HCT116 (cell line): ENCODE data around the gene SHISAL1. TPM values are rescaled to one million over a fixed set of nuclear protein-coding genes. Genes with fewer than 3 reads are reported as not detected.

Experiments used
- ATAC-seq: fragments of 200-7000 bp; cut with Tn5 transposase; 2 replicates; pipeline ENCODE4 v1.9.1; 2020; ENCODE audit warnings: mild to moderate bottlenecking, moderate library complexity
- BruUV-seq: library from RNA; stranded (reverse); fragments of 400-500 nt; replicated peaks from 2 replicates; lab custom pipeline; 2021; lab: Mats Ljungman, UMichigan
- CTCF ChIA-PET: fragments of 300-600 bp; sonication (Branson Sonifier 250); formaldehyde crosslinking; loops from one replicate; lab custom pipeline; 2021; ENCODE audit warnings: antibody characterized with exemption; lab: Charles Lee
- POLR2A ChIA-PET: fragments of 300-600, 350-600 bp; sonication (Branson Sonifier 250); formaldehyde crosslinking; loops from one replicate; lab custom pipeline; 2021; ENCODE audit warnings: antibody characterized with exemption; lab: Charles Lee
- RAD21 ChIA-PET, 2 experiments: fragments of 300-600 bp; sonication (Branson Sonifier 250); formaldehyde crosslinking; loops; one replicate each; lab custom pipeline; 2023; ENCODE audit warnings: low total read pairs in 2 of 2; ENCODE audit not compliant: uncharacterized antibody in 2 of 2, unreplicated experiment in 2 of 2, low non-redundant PET in 1 of 2; lab: Charles Lee
- DNase-seq: peaks from one replicate; pipeline ENCODE4 v3.0.0-alpha.2; 2010; ENCODE audit warnings: low read depth, low spot score
- H2AFZ ChIP-seq: fragments of 200-600 bp; shearing (Covaris generic), sonication (generic); 2 replicates; pipeline ENCODE4 v1.6.1; 2017; ENCODE audit warnings: low read depth, mixed run types, mixed read lengths, antibody characterized with exemption, low read length; ENCODE audit not compliant: poor library complexity, severe bottlenecking
- H3K27ac ChIP-seq: 2 replicates; pipeline ENCODE4 v1.5.1; 2012; ENCODE audit warnings: low read depth, low read length
- H3K27me3 ChIP-seq: fragments of 200-600 bp; sonication (generic); 2 replicates; pipeline ENCODE4 v1.6.1; 2016; ENCODE audit warnings: mixed run types, low read length, mixed read lengths; ENCODE audit not compliant: insufficient read depth
- H3K36me3 ChIP-seq, 2 experiments: fragments of 200-500 bp in 1 of 2; fragments of 200-600 bp in 1 of 2; sonication (Bioruptor generic) in 1 of 2; sonication (generic) in 1 of 2; 2 replicates each; pipeline versions ENCODE4 v1.5.1 to v1.6.1; 2014 to 2016; ENCODE audit warnings: low read length in 2 of 2, inconsistent platforms in 1 of 2, mixed read lengths in 1 of 2, mixed run types in 1 of 2; ENCODE audit not compliant: insufficient read depth in 2 of 2, control insufficient read depth in 1 of 2
- H3K4me1 ChIP-seq, 2 experiments: fragments of 200-600 bp in 1 of 2; sonication (generic) in 1 of 2; 2 replicates each; pipeline versions ENCODE4 v1.5.1 to v1.6.1; 2012 to 2017; ENCODE audit warnings: low read length in 2 of 2, inconsistent platforms in 1 of 2, mild to moderate bottlenecking in 1 of 2, mixed read lengths in 1 of 2, mixed run types in 1 of 2, moderate library complexity in 1 of 2; ENCODE audit not compliant: insufficient read depth in 2 of 2, control insufficient read depth in 1 of 2
- H3K4me2 ChIP-seq: fragments of 200-600 bp; sonication (generic); 2 replicates; pipeline ENCODE4 v1.6.1; 2017; ENCODE audit warnings: mixed run types, low read length, mixed read lengths
- H3K4me3 ChIP-seq, 2 experiments: fragments of 200-600 bp in 1 of 2; sonication (generic) in 1 of 2; replicated peaks in 1 of 2; 2 replicates each; pipeline ENCODE4 v1.5.1; 2011 to 2016; ENCODE audit warnings: low read length in 2 of 2, control low read depth in 1 of 2, low read depth in 1 of 2, mild to moderate bottlenecking in 1 of 2, mixed read lengths in 1 of 2, mixed run types in 1 of 2
- H3K79me2 ChIP-seq: fragments of 200-600 bp; sonication (generic); 2 replicates; pipeline ENCODE4 v1.6.1; 2017; ENCODE audit warnings: mild to moderate bottlenecking, mixed run types, low read length, moderate library complexity, mixed read lengths; ENCODE audit not compliant: insufficient read depth
- H3K9ac ChIP-seq: fragments of 200-600 bp; sonication (generic); 2 replicates; pipeline ENCODE4 v1.6.1; 2016; ENCODE audit warnings: low read length, mixed read lengths
- H3K9me2 ChIP-seq: fragments of 200-600 bp; sonication (generic), shearing (Covaris generic); 2 replicates; pipeline ENCODE4 v1.6.1; 2017; ENCODE audit warnings: mixed run types, mild to moderate bottlenecking, moderate library complexity; ENCODE audit not compliant: insufficient read depth
- H3K9me3 ChIP-seq, 2 experiments: fragments of 200-500 bp in 1 of 2; fragments of 200-600 bp in 1 of 2; sonication (Bioruptor generic) in 1 of 2; sonication (generic) in 1 of 2; 2 replicates each; pipeline ENCODE4 v1.6.1; 2014 to 2017; ENCODE audit warnings: low read length in 2 of 2, mixed read lengths in 2 of 2, inconsistent platforms in 1 of 2, low read depth in 1 of 2, mild to moderate bottlenecking in 1 of 2, mixed run types in 1 of 2, moderate library complexity in 1 of 2; ENCODE audit not compliant: control insufficient read depth in 1 of 2, insufficient read depth in 1 of 2
- H4K20me1 ChIP-seq: fragments of 200-600 bp; sonication (generic), shearing (Covaris generic); 2 replicates; pipeline ENCODE4 v1.6.1; 2017; ENCODE audit warnings: mixed run types, mild to moderate bottlenecking, moderate library complexity; ENCODE audit not compliant: insufficient read depth
- ATF3 ChIP-seq: IDR thresholded peaks from 2 replicates; pipeline ENCODE4 v1.6.1; 2012
- CEBPB ChIP-seq: IDR thresholded peaks from 2 replicates; pipeline ENCODE4 v1.6.1; 2012; ENCODE audit warnings: low read depth
- CTCF ChIP-seq, 3 experiments: fragments of 200-600 bp in 1 of 3; sonication (generic) in 1 of 3; IDR thresholded peaks in 2 of 3; conservative IDR thresholded peaks in 1 of 3; 2 replicates each; pipeline ENCODE4 v1.5.1; 2012 to 2017; ENCODE audit warnings: low read depth in 2 of 3, low read length in 2 of 3, antibody characterized with exemption in 1 of 3, borderline replicate concordance in 1 of 3, control low read depth in 1 of 3, mild to moderate bottlenecking in 1 of 3, mixed read lengths in 1 of 3, mixed run types in 1 of 3, moderate library complexity in 1 of 3; ENCODE audit not compliant: insufficient read depth in 1 of 3
- FOSL1 ChIP-seq: IDR thresholded peaks from 2 replicates; pipeline ENCODE4 v1.6.1; 2012; ENCODE audit warnings: low read depth
- RAD21 ChIP-seq: IDR thresholded peaks from 2 replicates; pipeline ENCODE4 v1.6.1; 2012; ENCODE audit warnings: low read depth, mild to moderate bottlenecking
- SIN3A ChIP-seq: IDR thresholded peaks from 2 replicates; pipeline ENCODE4 v1.6.1; 2012; ENCODE audit warnings: low read depth
- SRF ChIP-seq: IDR thresholded peaks from 2 replicates; pipeline ENCODE4 v1.6.1; 2012; ENCODE audit warnings: low read depth
- TCF7L2 ChIP-seq: IDR thresholded peaks from 2 replicates; pipeline ENCODE4 v1.7.0; 2011; ENCODE audit warnings: borderline replicate concordance, inconsistent platforms; ENCODE audit not compliant: insufficient read depth, insufficient read length; ENCODE audit errors: extremely low read depth
- ZFX ChIP-seq: fragments of 450-650 bp; IDR thresholded peaks from 2 replicates; pipeline ENCODE4 v1.6.1; 2017
- ZNF274 ChIP-seq: fragments of 200-500 bp; sonication (Bioruptor generic); IDR thresholded peaks from 2 replicates; pipeline ENCODE4 v1.6.1; 2014; ENCODE audit warnings: mild to moderate bottlenecking, low read depth, low read length, inconsistent platforms
- intact Hi-C: fragments of 100-400 bp; cut with micrococcal nuclease; formaldehyde crosslinking; loops from 2 replicates; pipeline ENCODE4 v1.10.0; 2022
- total RNA-seq: library from RNA; stranded (reverse); gene quantifications from one replicate; pipeline ENCODE4 v1.2.1, GENCODE V29; 2021; ENCODE audit not compliant: unreplicated experiment

Gene SHISAL1
- total RNA-seq, 1 experiment from 2014 or later = not detected

- CTCF ChIA-PET = no interaction called here
- H4K20me1 ChIP-seq = no peaks in the 10 kb centered on the region
- H3K79me2 ChIP-seq = no peaks in the 10 kb centered on the region
- no peak for DNase-seq
- H2AFZ ChIP-seq = no peak overlapping the region
- H3K9me2 ChIP-seq = no peaks in the 10 kb centered on the region
- intact Hi-C loops = no loop called here
- no peaks in the 10 kb centered on the region for H3K9me3 ChIP-seq
- no TSS peak for BruUV-seq
- no peaks in the 10 kb centered on the region for H3K27me3 ChIP-seq
- H3K4me1 ChIP-seq = no peaks in the 10 kb centered on the region
- H3K9ac ChIP-seq = no peak overlapping the region
- POLR2A ChIA-PET = no interaction called here
- no peaks in the 10 kb centered on the region for H3K36me3 ChIP-seq
- H3K4me3 ChIP-seq = no peak overlapping the region
- no peak overlapping the region for H3K27ac ChIP-seq
- RAD21 ChIA-PET = no interaction called here
- no peak for ATAC-seq
- no peak overlapping the region for H3K4me2 ChIP-seq
- no peak for TF ChIP-seq RAD21
- TF ChIP-seq FOSL1 = no peak
- no peak for TF ChIP-seq TCF7L2
- TF ChIP-seq CEBPB = no peak
- TF ChIP-seq ZNF274 = no peak
- no peak for TF ChIP-seq ZFX
- no peak for TF ChIP-seq SIN3A
- TF ChIP-seq ATF3 = no peak
- no peak for TF ChIP-seq SRF
- TF ChIP-seq CTCF (IDR thresholded peaks at IDR 0.05 in 2 of 3, conservative IDR thresholded peaks at IDR 0.05 in 1 of 3; ENCODE audit: borderline replicate concordance in 1 of 3, insufficient read depth in 1 of 3, low read depth in 2 of 3, low read length in 2 of 3) = no peak
Observed at GRCh38 chr22:44328762-44329161, 16.0 kb upstream of the SHISAL1 start.
